ENCODE results near the gene LOXL3.

LOXL3 gene

GRCh38 chr2:74553892-74554819 is at the start of gene LOXL3, which contains the start of gene DOK1:
Gene LOXL3, minus strand, starts transcription at chr2:74553942. Its CDS starts 1,308 bp downstream, at chr2:74552634.
Gene DOK1, plus strand, starts transcription at chr2:74554720. Its CDS starts 35 bp downstream, at chr2:74554755.
- peak; percentile 74 to 83 for DNase-seq

GRCh38 chr2:74602586-74603281 is 49.0 kb upstream of the LOXL3 start:
- DNase-seq = peak in 1 of 2 donors; percentile 33

GRCh38 chr2:74599676-74600075 is 45.9 kb upstream of the LOXL3 start:
- DNase-seq = no peak

GRCh38 chr2:74597410-74597809 is 43.7 kb upstream of the LOXL3 start:
- DNase-seq = no peak

GRCh38 chr2:74596584-74596983 is 42.8 kb upstream of the LOXL3 start:
- no peak for DNase-seq

- peak in 1 of 2 donors; percentile 44 for DNase-seq
Observed at GRCh38 chr2:74593826-74594772, 40.4 kb upstream of the LOXL3 start.

GRCh38 chr2:74588664-74589063 is 34.9 kb upstream of the LOXL3 start:
- DNase-seq = no peak

- DNase-seq = peak; percentile 61 to 79
Observed at GRCh38 chr2:74587664-74588277, 34.0 kb upstream of the LOXL3 start.

GRCh38 chr2:74585406-74586185 is 31.9 kb upstream of the LOXL3 start:
- DNase-seq = no peak

GRCh38 chr2:74584088-74584645 is 30.4 kb upstream of the LOXL3 start:
- no peak for DNase-seq

GRCh38 chr2:74583504-74583903 is 29.8 kb upstream of the LOXL3 start:
- no peak for DNase-seq

GRCh38 chr2:74582184-74582583 is 28.4 kb upstream of the LOXL3 start:
- DNase-seq = peak; percentile 51 to 74

GRCh38 chr2:74581463-74581862 is 27.7 kb upstream of the LOXL3 start:
- DNase-seq = no peak

- no peak for DNase-seq
Observed at GRCh38 chr2:74578408-74578807, 24.7 kb upstream of the LOXL3 start.

- DNase-seq = peak; percentile 71 to 85
Observed at GRCh38 chr2:74577448-74577847, 23.7 kb upstream of the LOXL3 start.

- peak; percentile 80 to 98 for DNase-seq
Observed at GRCh38 chr2:74576863-74577229, 23.1 kb upstream of the LOXL3 start.

GRCh38 chr2:74576211-74576862 is 22.6 kb upstream of the LOXL3 start:
- DNase-seq = no peak

- no peak for DNase-seq
Observed at GRCh38 chr2:74575320-74575719, 21.6 kb upstream of the LOXL3 start.

GRCh38 chr2:74573747-74574562 is 20.2 kb upstream of the LOXL3 start:
- DNase-seq = peak; percentile 68 to 73
